HepG2 (cell line): ENCODE data around the gene BCAM. TPM values are rescaled to one million over a fixed set of nuclear protein-coding genes. Genes with fewer than 3 reads are reported as not detected.

ENCODE experiments used
- BRD4 ChIP-seq: sonication (generic); formaldehyde crosslinking; IDR thresholded peaks from 2 replicates; pipeline ENCODE4 v1.4.0; 2020; ENCODE audit warnings: missing genetic modification reagents
- FOXO4 ChIP-seq: sonication (generic); formaldehyde crosslinking; conservative IDR thresholded peaks from 2 replicates; pipeline ENCODE4 v1.8.1; 2023; ENCODE audit warnings: missing genetic modification reagents
- PITX1 ChIP-seq: sonication (generic); formaldehyde crosslinking; IDR thresholded peaks from 2 replicates; pipeline ENCODE4 v1.5.1; 2020; ENCODE audit warnings: mild to moderate bottlenecking, missing genetic modification reagents
- polyA plus RNA-seq, 8 experiments: library from polyadenylated mRNA; depleted of rRNA in 3 of 8; stranded (reverse) in 7 of 8; unstranded in 1 of 8; fragments of >200 nt; fragmentation: Illumina TruSeq in 4 of 8; extraction: Trizol in 4 of 8; gene quantifications; 2 replicates each; pipeline versions ENCODE4 v1.2.1 to v1.2.3, GENCODE V29; 2011 to 2016; ENCODE audit warnings: low read depth in 4 of 8, missing spikeins in 1 of 8, mixed read lengths in 1 of 8; ENCODE audit not compliant: insufficient read depth in 1 of 8
- total RNA-seq, 5 experiments: library from RNA; depleted of rRNA; stranded (reverse); fragments of >200 nt; fragmentation: Illumina TruSeq; extraction: Trizol; gene quantifications; 2 replicates each; pipeline ENCODE4 v1.2.3, GENCODE V29; 2016; ENCODE audit warnings: low read depth in 1 of 5
- TF ChIP-seq, protein P1 (sequence below): sonication (generic); formaldehyde crosslinking; IDR thresholded peaks from 2 replicates; pipeline ENCODE4 v1.5.0; 2020; ENCODE audit warnings: mild to moderate bottlenecking, missing genetic modification reagents, borderline replicate concordance
- TF ChIP-seq, protein P2 (sequence below): sonication (generic); formaldehyde crosslinking; IDR thresholded peaks from 2 replicates; pipeline ENCODE4 v1.4.0; 2020; ENCODE audit warnings: missing genetic modification reagents, mild to moderate bottlenecking, borderline replicate concordance

Gene BCAM
- total and polyA plus RNA-seq, 2 of the 13 experiments (the other 11 are each of a cell fraction or from before 2014, with no cell fraction given) = 51.2 to 62.7 TPM

- TF ChIP-seq, protein P1, sequence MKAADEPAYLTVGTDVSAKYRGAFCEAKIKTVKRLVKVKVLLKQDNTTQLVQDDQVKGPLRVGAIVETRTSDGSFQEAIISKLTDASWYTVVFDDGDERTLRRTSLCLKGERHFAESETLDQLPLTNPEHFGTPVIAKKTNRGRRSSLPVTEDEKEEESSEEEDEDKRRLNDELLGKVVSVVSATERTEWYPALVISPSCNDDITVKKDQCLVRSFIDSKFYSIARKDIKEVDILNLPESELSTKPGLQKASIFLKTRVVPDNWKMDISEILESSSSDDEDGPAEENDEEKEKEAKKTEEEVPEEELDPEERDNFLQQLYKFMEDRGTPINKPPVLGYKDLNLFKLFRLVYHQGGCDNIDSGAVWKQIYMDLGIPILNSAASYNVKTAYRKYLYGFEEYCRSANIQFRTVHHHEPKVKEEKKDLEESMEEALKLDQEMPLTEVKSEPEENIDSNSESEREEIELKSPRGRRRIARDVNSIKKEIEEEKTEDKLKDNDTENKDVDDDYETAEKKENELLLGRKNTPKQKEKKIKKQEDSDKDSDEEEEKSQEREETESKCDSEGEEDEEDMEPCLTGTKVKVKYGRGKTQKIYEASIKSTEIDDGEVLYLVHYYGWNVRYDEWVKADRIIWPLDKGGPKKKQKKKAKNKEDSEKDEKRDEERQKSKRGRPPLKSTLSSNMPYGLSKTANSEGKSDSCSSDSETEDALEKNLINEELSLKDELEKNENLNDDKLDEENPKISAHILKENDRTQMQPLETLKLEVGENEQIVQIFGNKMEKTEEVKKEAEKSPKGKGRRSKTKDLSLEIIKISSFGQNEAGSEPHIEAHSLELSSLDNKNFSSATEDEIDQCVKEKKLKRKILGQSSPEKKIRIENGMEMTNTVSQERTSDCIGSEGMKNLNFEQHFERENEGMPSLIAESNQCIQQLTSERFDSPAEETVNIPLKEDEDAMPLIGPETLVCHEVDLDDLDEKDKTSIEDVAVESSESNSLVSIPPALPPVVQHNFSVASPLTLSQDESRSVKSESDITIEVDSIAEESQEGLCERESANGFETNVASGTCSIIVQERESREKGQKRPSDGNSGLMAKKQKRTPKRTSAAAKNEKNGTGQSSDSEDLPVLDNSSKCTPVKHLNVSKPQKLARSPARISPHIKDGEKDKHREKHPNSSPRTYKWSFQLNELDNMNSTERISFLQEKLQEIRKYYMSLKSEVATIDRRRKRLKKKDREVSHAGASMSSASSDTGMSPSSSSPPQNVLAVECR (CRISPR knock-in tag) = no peak
- TF ChIP-seq PITX1 (CRISPR knock-in tag) (no peak), BRD4 (CRISPR knock-in tag) (no peak), FOXO4 (no peak)
- TF ChIP-seq, protein P2, sequence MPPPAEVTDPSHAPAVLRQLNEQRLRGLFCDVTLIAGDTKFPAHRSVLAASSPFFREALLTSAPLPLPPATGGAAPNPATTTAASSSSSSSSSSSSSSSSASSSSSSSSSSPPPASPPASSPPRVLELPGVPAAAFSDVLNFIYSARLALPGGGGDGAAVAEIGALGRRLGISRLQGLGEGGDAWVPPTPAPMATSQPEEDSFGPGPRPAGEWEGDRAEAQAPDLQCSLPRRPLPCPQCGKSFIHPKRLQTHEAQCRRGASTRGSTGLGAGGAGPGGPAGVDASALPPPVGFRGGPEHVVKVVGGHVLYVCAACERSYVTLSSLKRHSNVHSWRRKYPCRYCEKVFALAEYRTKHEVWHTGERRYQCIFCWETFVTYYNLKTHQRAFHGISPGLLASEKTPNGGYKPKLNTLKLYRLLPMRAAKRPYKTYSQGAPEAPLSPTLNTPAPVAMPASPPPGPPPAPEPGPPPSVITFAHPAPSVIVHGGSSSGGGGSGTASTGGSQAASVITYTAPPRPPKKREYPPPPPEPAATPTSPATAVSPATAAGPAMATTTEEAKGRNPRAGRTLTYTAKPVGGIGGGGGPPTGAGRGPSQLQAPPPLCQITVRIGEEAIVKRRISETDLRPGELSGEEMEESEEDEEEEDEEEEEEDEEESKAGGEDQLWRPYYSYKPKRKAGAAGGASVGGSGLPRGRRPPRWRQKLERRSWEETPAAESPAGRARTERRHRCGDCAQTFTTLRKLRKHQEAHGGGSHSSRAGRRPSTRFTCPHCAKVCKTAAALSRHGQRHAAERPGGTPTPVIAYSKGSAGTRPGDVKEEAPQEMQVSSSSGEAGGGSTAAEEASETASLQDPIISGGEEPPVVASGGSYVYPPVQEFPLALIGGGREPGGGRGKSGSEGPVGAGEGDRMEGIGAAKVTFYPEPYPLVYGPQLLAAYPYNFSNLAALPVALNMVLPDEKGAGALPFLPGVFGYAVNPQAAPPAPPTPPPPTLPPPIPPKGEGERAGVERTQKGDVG (CRISPR knock-in tag) = no peak
Observed at GRCh38 chr19:44803442-44804428, 5.2 kb upstream of the BCAM start (continued).
